NCI-H187 (cell line): Measurements from ENCODE around the gene PTPN5.
"Not testable (repeated sequence)": the region's sequence is repeated elsewhere in the genome, so short reads cannot be mapped to it uniquely, and the experiment has no call there.

ENCODE experiments used
- DNase-seq, 2 experiments: peaks; one replicate each; lab custom pipeline; 2025; lab: John Stamatoyannopoulos, UW

Gene PTPN5

GRCh38 chr11:18791207-18791968, at the start of gene PTPN5:
PTPN5 (minus strand) TSS chr11:18791798; CDS start chr11:18771958, 19,840 bp downstream.
- DNase-seq = no peak

- no peak for DNase-seq
Observed at GRCh38 chr11:18836417-18836816, 44.8 kb upstream of the PTPN5 start.

- no peak for DNase-seq
Observed at GRCh38 chr11:18834754-18835466, 43.3 kb upstream of the PTPN5 start.

GRCh38 chr11:18820160-18820559, 28.6 kb upstream of the PTPN5 start:
- DNase-seq = not testable (repeated sequence)

- DNase-seq = no peak
Observed at GRCh38 chr11:18804199-18804999, 12.8 kb upstream of the PTPN5 start.

GRCh38 chr11:18802381-18803257, 11.0 kb upstream of the PTPN5 start:
- DNase-seq = peak; percentile 19 to 34

- no peak for DNase-seq
Observed at GRCh38 chr11:18798799-18799469, 7.3 kb upstream of the PTPN5 start.

- DNase-seq = no peak
Observed at GRCh38 chr11:18794956-18795355, 3.4 kb upstream of the PTPN5 start.

- DNase-seq = no peak
Observed at GRCh38 chr11:18792827-18793226, 1.2 kb upstream of the PTPN5 start.

- DNase-seq = no peak
Observed at GRCh38 chr11:18791969-18792628, 501 bp upstream of the PTPN5 start.

GRCh38 chr11:18790883-18791206, 753 bp downstream of the PTPN5 start:
- DNase-seq = no peak

- no peak for DNase-seq
Observed at GRCh38 chr11:18789942-18790341, 1.7 kb downstream of the PTPN5 start.

- DNase-seq = no peak
Observed at GRCh38 chr11:18785411-18785810, 6.2 kb downstream of the PTPN5 start.

- no peak for DNase-seq
Observed at GRCh38 chr11:18780896-18781295, 10.7 kb downstream of the PTPN5 start.

GRCh38 chr11:18780329-18780728, 11.3 kb downstream of the PTPN5 start:
- DNase-seq = no peak

- DNase-seq = no peak
Observed at GRCh38 chr11:18778468-18778867, 13.1 kb downstream of the PTPN5 start.

GRCh38 chr11:18776324-18776723, 15.3 kb downstream of the PTPN5 start:
- no peak for DNase-seq

GRCh38 chr11:18775492-18776292, 15.9 kb downstream of the PTPN5 start:
- peak in 1 of 2 experiments; percentile 23 for DNase-seq

GRCh38 chr11:18774801-18775200, 16.8 kb downstream of the PTPN5 start:
- DNase-seq = no peak

GRCh38 chr11:18773681-18774080, 17.9 kb downstream of the PTPN5 start:
- DNase-seq = no peak
